ENCODE results near the gene IL10. TPM values are rescaled to one million over a fixed set of nuclear protein-coding genes. Genes with fewer than 3 reads are reported as not detected.
A peak's percentile ranks its signal among the peaks of the same experiment; 100 is the strongest.
"Not testable (repeated sequence)": the region's sequence is repeated elsewhere in the genome, so short reads cannot be mapped to it uniquely, and the experiment has no call there.

Gene IL10
- total RNA-seq, 1 experiment from 2014 or later, result not detected

GRCh38 chr1:206769304-206769731 is 3.0 kb downstream of the IL10 start:
- no peak for DNase-seq
- no peak for TF ChIP-seq CTCF (IDR thresholded peaks at IDR 0.05; ENCODE audit: unreplicated experiment)
- Mint-ChIP-seq H3K27me3 (ENCODE audit: unreplicated experiment) (peaks cover 59% of the 10 kb centered on the region), H3K36me3 (ENCODE audit: insufficient read depth, unreplicated experiment) (no peaks in the 10 kb centered on the region), H3K4me3 (ENCODE audit: low read depth, unreplicated experiment) (no peak overlapping the region), H3K9me3 (ENCODE audit: low read depth, unreplicated experiment) (no peaks in the 10 kb centered on the region), H3K27ac (ENCODE audit: unreplicated experiment) (no peak overlapping the region), H3K4me1 (ENCODE audit: low read depth, unreplicated experiment) (peaks cover 9% of the 10 kb centered on the region)
- BruUV-seq (replicated peaks), result no TSS peak
- intact Hi-C loops (cut with micrococcal nuclease; ENCODE audit: unreplicated experiment), result no loop called here
- CTCF ChIA-PET, result no interaction called here

GRCh38 chr1:206768472-206769303 is 3.6 kb downstream of the IL10 start:
- DNase-seq, result no peak
- BruUV-seq (replicated peaks), result no TSS peak
- intact Hi-C loops (cut with micrococcal nuclease; ENCODE audit: unreplicated experiment), result no loop called here
- H3K27ac Mint-ChIP-seq (ENCODE audit: unreplicated experiment), result no peak overlapping the region
- CTCF ChIA-PET, result interaction anchor here (0.5 kb wide), 1 partner anchor 24 kb away, joined by 3 read pairs; no protein-coding TSS in a partner anchor
- no peaks in the 10 kb centered on the region for H3K36me3 Mint-ChIP-seq (ENCODE audit: insufficient read depth, unreplicated experiment)
- no peaks in the 10 kb centered on the region for H3K9me3 Mint-ChIP-seq (ENCODE audit: low read depth, unreplicated experiment)
- no peak for TF ChIP-seq CTCF (IDR thresholded peaks at IDR 0.05; ENCODE audit: unreplicated experiment)
- no peak overlapping the region for H3K4me3 Mint-ChIP-seq (ENCODE audit: low read depth, unreplicated experiment)
- peaks cover 59% of the 10 kb centered on the region for H3K27me3 Mint-ChIP-seq (ENCODE audit: unreplicated experiment)
- peaks cover 9% of the 10 kb centered on the region for H3K4me1 Mint-ChIP-seq (ENCODE audit: low read depth, unreplicated experiment)

GRCh38 chr1:206766251-206766856 is 5.9 kb downstream of the IL10 start:
- CTCF ChIA-PET, result interaction anchor here (0.8 to 1.4 kb wide), 6 partner anchors 10 to 215 kb away, joined by 3 to 4 read pairs (median 4); no protein-coding TSS in a partner anchor
- intact Hi-C loops (cut with micrococcal nuclease; ENCODE audit: unreplicated experiment), result no loop called here
- Mint-ChIP-seq H3K27me3 (ENCODE audit: unreplicated experiment) (peaks cover 51% of the 10 kb centered on the region), H3K27ac (ENCODE audit: unreplicated experiment) (no peak overlapping the region), H3K4me3 (ENCODE audit: low read depth, unreplicated experiment) (no peak overlapping the region), H3K4me1 (ENCODE audit: low read depth, unreplicated experiment) (peaks cover 9% of the 10 kb centered on the region), H3K36me3 (ENCODE audit: insufficient read depth, unreplicated experiment) (no peaks in the 10 kb centered on the region), H3K9me3 (ENCODE audit: low read depth, unreplicated experiment) (no peaks in the 10 kb centered on the region)
- peak; percentile 61 for DNase-seq
- BruUV-seq (replicated peaks), result no TSS peak
- no peak for TF ChIP-seq CTCF (IDR thresholded peaks at IDR 0.05; ENCODE audit: unreplicated experiment)

- H3K4me3 Mint-ChIP-seq (ENCODE audit: low read depth, unreplicated experiment); BruUV-seq (replicated peaks); H3K36me3 Mint-ChIP-seq (ENCODE audit: insufficient read depth, unreplicated experiment); DNase-seq; intact Hi-C loops (cut with micrococcal nuclease; ENCODE audit: unreplicated experiment); H3K9me3 Mint-ChIP-seq (ENCODE audit: low read depth, unreplicated experiment); H3K27ac Mint-ChIP-seq (ENCODE audit: unreplicated experiment); H3K4me1 Mint-ChIP-seq (ENCODE audit: low read depth, unreplicated experiment): not testable (repeated sequence)
- CTCF ChIA-PET, result interaction anchor here (0.8 to 1.4 kb wide), 5 partner anchors 10 to 215 kb away, joined by 3 to 4 read pairs (median 4); no protein-coding TSS in a partner anchor
- peaks cover 45% of the 10 kb centered on the region for H3K27me3 Mint-ChIP-seq (ENCODE audit: unreplicated experiment)
Observed at GRCh38 chr1:206765771-206766170, 6.5 kb downstream of the IL10 start.

GRCh38 chr1:206762741-206763364 is 9.4 kb downstream of the IL10 start:
- H3K4me1 Mint-ChIP-seq (ENCODE audit: low read depth, unreplicated experiment); BruUV-seq (replicated peaks); H3K4me3 Mint-ChIP-seq (ENCODE audit: low read depth, unreplicated experiment); H3K27ac Mint-ChIP-seq (ENCODE audit: unreplicated experiment); DNase-seq; intact Hi-C loops (cut with micrococcal nuclease; ENCODE audit: unreplicated experiment); H3K9me3 Mint-ChIP-seq (ENCODE audit: low read depth, unreplicated experiment); H3K36me3 Mint-ChIP-seq (ENCODE audit: insufficient read depth, unreplicated experiment): not testable (repeated sequence)
- peaks cover 26% of the 10 kb centered on the region for H3K27me3 Mint-ChIP-seq (ENCODE audit: unreplicated experiment)
- CTCF ChIA-PET, result interaction anchor here (0.6 to 1.2 kb wide), 2 partner anchors 9 to 310 kb away, joined by 5 to 14 read pairs; no protein-coding TSS in a partner anchor
